Left renal cortex interstitium (tissue), 4 donors: ENCODE data around the gene CARHSP1. TPM values are rescaled to one million over a fixed set of nuclear protein-coding genes. Genes with fewer than 3 reads are reported as not detected.
"Not testable (repeated sequence)": the region's sequence is repeated elsewhere in the genome, so short reads cannot be mapped to it uniquely, and the experiment has no call there.

Source experiments
- DNase-seq, 4 donors: peaks; one replicate each; pipeline ENCODE4 v3.0.0-alpha.2; 2013; ENCODE audit warnings: low read depth in 4 of 4, low spot score in 2 of 4, missing footprints in 1 of 4
- polyA plus RNA-seq, 4 donors: library from polyadenylated mRNA; unstranded; fragments of 120-200 nt; gene quantifications; one replicate each; pipeline ENCODE4 v1.2.1, GENCODE V29; 2013; ENCODE audit not compliant: insufficient read length in 4 of 4

Gene CARHSP1
- polyA plus RNA-seq, 4 donors: 68.3 to 87.5 (median 80.4) TPM

DNA sequence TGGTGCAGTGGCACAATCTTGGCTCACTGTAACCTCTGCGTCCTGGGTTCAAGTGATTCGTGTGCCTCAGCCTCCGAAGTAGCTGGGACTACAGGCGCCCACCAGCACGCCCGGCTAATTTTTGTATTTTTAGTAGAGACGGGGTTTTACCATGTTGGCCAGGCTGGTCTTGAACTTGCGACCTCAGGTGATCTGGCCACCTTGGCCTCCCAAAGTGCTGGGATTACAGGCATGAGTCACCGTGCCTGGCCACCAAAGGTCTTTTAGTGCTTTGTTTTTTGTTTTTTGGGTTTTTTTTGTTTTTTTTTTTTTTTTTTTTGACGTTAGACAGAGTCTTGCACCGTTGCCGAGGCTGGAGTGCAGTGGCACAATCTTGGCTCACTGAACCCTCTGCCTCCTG is 65.1 kb downstream of the CARHSP1 start:
- not testable (repeated sequence) for DNase-seq

Other genes starting within 250 kb of the CARHSP1 start
- 10 to 100 TPM; 16.1 to 33.8 (median 20.7) TPM for gene METTL22, start 247.3 kb downstream of the CARHSP1 start, polyA plus RNA-seq
- 10 to 100 TPM; 48.0 to 68.5 (median 64.0) TPM for gene ABAT, start 194.4 kb downstream of the CARHSP1 start, polyA plus RNA-seq
- 10 to 100 TPM; 16.1 to 17.8 (median 16.7) TPM for gene TMEM186, start 71.4 kb downstream of the CARHSP1 start, polyA plus RNA-seq
- gene PMM2, start 71.2 kb downstream of the CARHSP1 start, polyA plus RNA-seq: 10 to 100 TPM; 18.1 to 26.1 (median 21.3) TPM
- under 1 TPM in 2 of 4 donors, not detected in 2; 0.17 to 0.26 TPM for gene LITAFD, start 13.3 kb upstream of the CARHSP1 start, polyA plus RNA-seq
- 100 to 1,000 TPM; 103 to 143 (median 122) TPM for gene USP7, start 94.9 kb upstream of the CARHSP1 start, polyA plus RNA-seq
- gene HAPSTR1, start 222.6 kb upstream of the CARHSP1 start, polyA plus RNA-seq: 10 to 100 TPM; 42.2 to 47.9 (median 44.6) TPM